ENCODE results near the gene ARHGAP44. TPM values are rescaled to one million over a fixed set of nuclear protein-coding genes. Genes with fewer than 3 reads are reported as not detected.

ARHGAP44 gene
- total and polyA plus RNA-seq, 9 of the 15 experiments (the other 6 are each of a cell fraction or from before 2014, with no cell fraction given), result 0.01 to 0.68 (median 0.07) TPM; not detected in 1

- in situ Hi-C loops (cut with MboI) (no loop called here), intact Hi-C loops (cut with micrococcal nuclease) (no loop called here)
- FAIRE-seq (no peak), DNase-seq (ENCODE audit: extremely low read depth in 1 of 4, low spot score in 3 of 4) (no peak), ATAC-seq (no peak)
- Histone ChIP-seq H3K9me3 (replicated peaks; ENCODE audit: control insufficient read depth, insufficient read depth, low read depth, low read length) (no peaks in the 10 kb centered on the region), H3K27me3 (ENCODE audit: control insufficient read depth in 2 of 2, insufficient read depth in 2 of 2, low read length in 2 of 2) (no peaks in the 10 kb centered on the region; a peak in 1 of 5 replicates), H2AFZ (ENCODE audit: low read depth, low read length) (no peak overlapping the region), H3K27ac (ENCODE audit: extremely low read depth, low read depth, low read length) (no peak overlapping the region), H3K9ac (ENCODE audit: insufficient read depth in 1 of 2, low read depth in 2 of 2, low read length in 2 of 2) (no peak overlapping the region), H3K4me2 (ENCODE audit: insufficient read depth, low read length) (no peak overlapping the region), H3K9me1 (ENCODE audit: control insufficient read depth, insufficient read depth, low read length) (no peaks in the 10 kb centered on the region), H3K4me3 (no peak overlapping the region), H3K4me1 (replicated peaks in 1 of 2; ENCODE audit: control insufficient read depth in 2 of 2, insufficient read depth in 2 of 2, low read length in 2 of 2) (no peaks in the 10 kb centered on the region), H4K20me1 (replicated peaks; ENCODE audit: control insufficient read depth, insufficient read depth, low read length) (no peaks in the 10 kb centered on the region), H3K79me2 (ENCODE audit: control insufficient read depth, insufficient read depth, low read length) (no peaks in the 10 kb centered on the region), H3K36me3 (ENCODE audit: control insufficient read depth, insufficient read depth, low read length) (no peaks in the 10 kb centered on the region)
- ChIA-PET POLR2A (no interaction called here), CTCF (ENCODE audit: low intra/inter-chr PET ratio) (no interaction called here)
- TF ChIP-seq PRMT5 (CRISPR knock-in tag; IDR thresholded peaks at IDR 0.05), result no peak
- no peak for TF ChIP-seq ZBTB12 (CRISPR knock-in tag; IDR thresholded peaks at IDR 0.05)
- TF ChIP-seq, protein P1, sequence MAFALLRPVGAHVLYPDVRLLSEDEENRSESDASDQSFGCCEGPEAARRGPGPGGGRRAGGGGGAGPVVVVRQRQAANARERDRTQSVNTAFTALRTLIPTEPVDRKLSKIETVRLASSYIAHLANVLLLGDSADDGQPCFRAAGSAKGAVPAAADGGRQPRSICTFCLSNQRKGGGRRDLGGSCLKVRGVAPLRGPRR (CRISPR knock-in tag; IDR thresholded peaks at IDR 0.05), result no peak
- no peak for TF ChIP-seq GABPA (tag; conservative IDR thresholded peaks at IDR 0.05; ENCODE audit: low read depth)
- 0% methylated on average over 2 of the region's 2 CpGs for WGBS (ENCODE audit: insufficient coverage, low coverage, missing lambda C conversion rate)
- no TSS peak for BruUV-seq (replicated peaks)
These were observed 30.2 kb upstream of the ARHGAP44 start for GRCh38 chr17:12759090-12759489.

GRCh38 chr17:12765548-12765947 is 23.8 kb upstream of the ARHGAP44 start:
- Histone ChIP-seq H3K9me1 (ENCODE audit: control insufficient read depth, insufficient read depth, low read length) (no peaks in the 10 kb centered on the region), H3K27ac (ENCODE audit: extremely low read depth, low read depth, low read length) (no peak overlapping the region), H3K36me3 (ENCODE audit: control insufficient read depth, insufficient read depth, low read length) (no peaks in the 10 kb centered on the region), H3K79me2 (ENCODE audit: control insufficient read depth, insufficient read depth, low read length) (no peaks in the 10 kb centered on the region), H3K4me3 (no peak overlapping the region), H2AFZ (ENCODE audit: low read depth, low read length) (no peak overlapping the region), H3K27me3 (ENCODE audit: control insufficient read depth in 2 of 2, insufficient read depth in 2 of 2, low read length in 2 of 2) (peaks cover 0 to 4% of the 10 kb centered on the region in 2 experiments; a peak in 1 of 5 replicates), H3K9ac (ENCODE audit: insufficient read depth in 1 of 2, low read depth in 2 of 2, low read length in 2 of 2) (no peak overlapping the region), H3K4me2 (ENCODE audit: insufficient read depth, low read length) (no peak overlapping the region), H3K9me3 (replicated peaks; ENCODE audit: control insufficient read depth, insufficient read depth, low read depth, low read length) (no peaks in the 10 kb centered on the region), H3K4me1 (replicated peaks in 1 of 2; ENCODE audit: control insufficient read depth in 2 of 2, insufficient read depth in 2 of 2, low read length in 2 of 2) (no peaks in the 10 kb centered on the region), H4K20me1 (replicated peaks; ENCODE audit: control insufficient read depth, insufficient read depth, low read length) (no peaks in the 10 kb centered on the region)
- CTCF ChIA-PET (ENCODE audit: low intra/inter-chr PET ratio), result no interaction called here
- no peak for ATAC-seq
- POLR2A ChIA-PET, result no interaction called here
- intact Hi-C loops (cut with micrococcal nuclease) (no loop called here), in situ Hi-C loops (cut with MboI) (no loop called here)
- peak; percentile 6 to 15 (median 7) for DNase-seq (ENCODE audit: extremely low read depth in 1 of 4, low spot score in 3 of 4)
- WGBS (ENCODE audit: insufficient coverage, low coverage, missing lambda C conversion rate), result 0% methylated on average over 6 of the region's 6 CpGs
- FAIRE-seq, result no peak
- TF ChIP-seq FOSL1 (tag; conservative IDR thresholded peaks at IDR 0.05) (peak; percentile 58), ATF3 (IDR thresholded peaks at IDR 0.05) (peak; percentile 55), ATF3 (CRISPR knock-in tag; conservative IDR thresholded peaks at IDR 0.05) (no peak), PHF8 (IDR thresholded peaks at IDR 0.05; ENCODE audit: borderline replicate concordance, low read length) (no peak), JUND (IDR thresholded peaks at IDR 0.05; ENCODE audit: borderline replicate concordance, low read depth, low read length) (peak; percentile 27; the same call in 1 of the 2 replicates), JUND (tag; IDR thresholded peaks at IDR 0.05; ENCODE audit: borderline replicate concordance, low read depth, low read length) (peak; percentile 35; the same call in 1 of the 3 replicates)
- BruUV-seq (replicated peaks), result no TSS peak

All from K562 (cell line).